Spleen (tissue), 11 donors: ENCODE measurements around the gene ZBTB7A. TPM values are rescaled to one million over a fixed set of nuclear protein-coding genes. Genes with fewer than 3 reads are reported as not detected.

Source experiments
- DNase-seq: peaks from one replicate; pipeline ENCODE4 v3.0.0-alpha.2; 2020
- H3K27ac ChIP-seq, 8 donors: fragments of 200-600 bp; sonication (generic) in 7 of 8; 1 replicate in 4 of 8; 2 replicates in 4 of 8; pipeline versions ENCODE4 v1.5.0 to v1.8.0; 2016 to 2021; ENCODE audit warnings: inconsistent platforms in 4 of 8, mild to moderate bottlenecking in 4 of 8, moderate library complexity in 1 of 8
- H3K27me3 ChIP-seq, 7 donors: fragments of 200-600 bp; sonication (generic) in 6 of 7; replicated peaks in 1 of 7; 1 replicate in 4 of 7; 2 replicates in 3 of 7; pipeline versions ENCODE4 v1.5.0 to v1.8.0; 2016 to 2021; ENCODE audit warnings: inconsistent platforms in 3 of 7, mild to moderate bottlenecking in 1 of 7
- H3K36me3 ChIP-seq, 6 donors: fragments of 200-600 bp; sonication (generic) in 5 of 6; 1 replicate in 4 of 6; 2 replicates in 2 of 6; pipeline versions ENCODE4 v1.5.0 to v1.8.0; 2016 to 2021; ENCODE audit warnings: inconsistent platforms in 2 of 6
- H3K4me1 ChIP-seq, 6 donors: fragments of 200-600 bp; sonication (generic) in 5 of 6; 1 replicate in 3 of 6; 2 replicates in 3 of 6; pipeline versions ENCODE4 v1.5.0 to v1.8.0; 2016 to 2021; ENCODE audit warnings: inconsistent platforms in 3 of 6
- H3K4me3 ChIP-seq, 8 donors: fragments of 200-600 bp; sonication (generic) in 7 of 8; 1 replicate in 4 of 8; 2 replicates in 4 of 8; pipeline versions ENCODE4 v1.5.0 to v1.8.0; 2016 to 2021; ENCODE audit warnings: inconsistent platforms in 4 of 8, mild to moderate bottlenecking in 4 of 8, moderate library complexity in 2 of 8
- H3K9me3 ChIP-seq, 8 donors: fragments of 200-600 bp; sonication (generic) in 7 of 8; 1 replicate in 4 of 8; 2 replicates in 4 of 8; pipeline versions ENCODE4 v1.5.0 to v1.8.0; 2016 to 2021; ENCODE audit warnings: inconsistent platforms in 4 of 8
- POLR2A ChIP-seq, 3 donors: fragments of 450-650 bp; IDR thresholded peaks; one replicate each; pipeline ENCODE4 v1.5.1; 2017; ENCODE audit warnings: antibody characterized with exemption in 3 of 3, mild to moderate bottlenecking in 1 of 3
- POLR2AphosphoS5 ChIP-seq, 3 donors: sonication (generic); formaldehyde crosslinking; IDR thresholded peaks; one replicate each; pipeline ENCODE4 v1.5.1; 2017; ENCODE audit warnings: antibody characterized with exemption in 3 of 3
- WGBS, 5 donors: extraction: QIAGEN DNeasy Blood & Tissue Kit in 3 of 5; methylation state at CpG; one replicate each; pipeline versions ENCODE4 v1.1.5 to v1.1.7; 2013 to 2018; 5-methylcytosine and 5-hydroxymethylcytosine counted together
- intact Hi-C: fragments of 100-400 bp; cut with DNase I; formaldehyde crosslinking; loops from one replicate; pipeline ENCODE4 v1.15.0; 2023; ENCODE audit warnings: low total_unique reads
- polyA plus RNA-seq, 3 donors: library from polyadenylated mRNA; stranded (reverse); fragments of 200-250 nt; gene quantifications; one replicate each; pipeline ENCODE4 v1.2.1, GENCODE V29; 2013
- total RNA-seq, 7 donors: library from RNA; depleted of rRNA in 3 of 7; stranded (reverse); fragments of >200 nt in 3 of 7; fragmentation: NEBNext Ultra II Directional in 4 of 7; extraction: Animal tissue kit (Norgen Biotek cat#: 25700) in 4 of 7; gene quantifications; one replicate each; pipeline versions ENCODE4 v1.1.0 to v1.2.1, GENCODE V29; 2016 to 2021
- TF ChIP-seq, protein P1 (sequence below), 11 experiments: fragments of 200-600 bp in 7 of 11; fragments of 450-650 bp in 4 of 11; sonication (generic) in 4 of 11; IDR thresholded peaks in 8 of 11; conservative IDR thresholded peaks in 3 of 11; 1 replicate in 7 of 11; 2 replicates in 4 of 11; pipeline versions ENCODE4 v1.4.0 to v1.8.0; 2016 to 2021; ENCODE audit warnings: antibody characterized with exemption in 11 of 11, inconsistent platforms in 4 of 11, mild to moderate bottlenecking in 1 of 11
- donor health status: healthy with polysubstance abuse.
- donor health status: DM: no; HTN: no; CAD: no; lungs with moderate emphysema.
- donor health status: DM: no; HTN: no; CAD: no.
- donor health status: Bipolar disorder and iron deficiency.
- donor health status: healthy.
- donor health status: DM: no; HTN: no; CAD: no.
- donor health status: DM: yes; HTN: yes; CAD: no.

The ZBTB7A gene
- total and polyA plus RNA-seq, 10 donors: 4.0 to 68.1 (median 50.8) TPM

GRCh38 chr19:4059891-4060620 is 6.6 kb downstream of the ZBTB7A start:
- 39 to 65% (median 54%) methylated on average over 21 to 42 of the region's 42 CpGs for WGBS, 5 donors
- peak overlapping the region; percentile 80 to 99 (median 98) for H3K27ac ChIP-seq
- H3K27me3 ChIP-seq: no peaks in the 10 kb centered on the region
- peaks cover 0 to 48% (median 5%) of the 10 kb centered on the region in 6 donors for H3K36me3 ChIP-seq
- H3K9me3 ChIP-seq: no peaks in the 10 kb centered on the region
- TF ChIP-seq, protein P1, sequence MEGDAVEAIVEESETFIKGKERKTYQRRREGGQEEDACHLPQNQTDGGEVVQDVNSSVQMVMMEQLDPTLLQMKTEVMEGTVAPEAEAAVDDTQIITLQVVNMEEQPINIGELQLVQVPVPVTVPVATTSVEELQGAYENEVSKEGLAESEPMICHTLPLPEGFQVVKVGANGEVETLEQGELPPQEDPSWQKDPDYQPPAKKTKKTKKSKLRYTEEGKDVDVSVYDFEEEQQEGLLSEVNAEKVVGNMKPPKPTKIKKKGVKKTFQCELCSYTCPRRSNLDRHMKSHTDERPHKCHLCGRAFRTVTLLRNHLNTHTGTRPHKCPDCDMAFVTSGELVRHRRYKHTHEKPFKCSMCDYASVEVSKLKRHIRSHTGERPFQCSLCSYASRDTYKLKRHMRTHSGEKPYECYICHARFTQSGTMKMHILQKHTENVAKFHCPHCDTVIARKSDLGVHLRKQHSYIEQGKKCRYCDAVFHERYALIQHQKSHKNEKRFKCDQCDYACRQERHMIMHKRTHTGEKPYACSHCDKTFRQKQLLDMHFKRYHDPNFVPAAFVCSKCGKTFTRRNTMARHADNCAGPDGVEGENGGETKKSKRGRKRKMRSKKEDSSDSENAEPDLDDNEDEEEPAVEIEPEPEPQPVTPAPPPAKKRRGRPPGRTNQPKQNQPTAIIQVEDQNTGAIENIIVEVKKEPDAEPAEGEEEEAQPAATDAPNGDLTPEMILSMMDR (IDR thresholded peaks at IDR 0.05 in 8 of 11, conservative IDR thresholded peaks at IDR 0.05 in 3 of 11): no peak
- peak in 2 of 3 donors; percentile 46 to 79 for TF ChIP-seq POLR2AphosphoS5 (IDR thresholded peaks at IDR 0.05)
- peak overlapping the region; percentile 5 to 99 (median 28) for H3K4me3 ChIP-seq
- peaks cover 54 to 99% (median 85%) of the 10 kb centered on the region in 6 donors for H3K4me1 ChIP-seq
- peak; percentile 93 for DNase-seq
- intact Hi-C loops: loop anchor here (10.0 kb wide), 2 partner anchors 55 kb away; partner anchors contain the start of gene PIAS4

DNA sequence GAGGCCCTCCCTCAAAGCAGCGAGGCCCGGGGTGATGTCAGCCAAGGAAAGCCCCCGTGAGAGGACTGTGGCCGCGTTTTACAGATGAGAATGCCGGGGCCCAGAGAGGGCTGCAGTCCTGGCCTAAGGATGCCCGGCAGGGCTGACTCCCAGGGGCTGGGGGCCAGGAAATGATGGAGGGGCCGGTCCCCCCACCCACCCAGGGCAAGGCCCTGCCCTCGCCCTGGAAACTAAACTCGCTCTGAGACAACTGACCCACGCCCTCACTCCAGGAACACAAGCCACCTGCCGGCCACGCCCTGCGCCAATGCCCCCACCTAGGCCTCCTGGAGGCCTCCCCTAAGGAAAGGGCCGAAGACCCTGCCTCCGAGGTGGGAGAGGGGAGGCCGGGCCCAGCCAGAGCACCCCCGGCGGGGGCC is 7.2 kb downstream of the ZBTB7A start:
- peaks cover 0 to 54% (median 11%) of the 10 kb centered on the region in 6 donors for H3K36me3 ChIP-seq
- H3K27me3 ChIP-seq: no peaks in the 10 kb centered on the region
- peaks cover 54 to 100% (median 87%) of the 10 kb centered on the region in 6 donors for H3K4me1 ChIP-seq
- intact Hi-C loops: no loop called here
- peak overlapping the region; percentile 80 to 99 (median 98) for H3K27ac ChIP-seq
- TF ChIP-seq POLR2A (IDR thresholded peaks at IDR 0.05) (no peak), POLR2AphosphoS5 (IDR thresholded peaks at IDR 0.05) (no peak)
- TF ChIP-seq, protein P1 (IDR thresholded peaks at IDR 0.05 in 8 of 11, conservative IDR thresholded peaks at IDR 0.05 in 3 of 11): no peak
- H3K4me3 ChIP-seq: peak overlapping the region in 6 of 8 donors; percentile 5 to 99 (median 63)
- WGBS, 5 donors: 24 to 69% (median 50%) methylated on average over 8 to 19 of the region's 19 CpGs
- H3K9me3 ChIP-seq: no peaks in the 10 kb centered on the region
- DNase-seq: no peak

DNA sequence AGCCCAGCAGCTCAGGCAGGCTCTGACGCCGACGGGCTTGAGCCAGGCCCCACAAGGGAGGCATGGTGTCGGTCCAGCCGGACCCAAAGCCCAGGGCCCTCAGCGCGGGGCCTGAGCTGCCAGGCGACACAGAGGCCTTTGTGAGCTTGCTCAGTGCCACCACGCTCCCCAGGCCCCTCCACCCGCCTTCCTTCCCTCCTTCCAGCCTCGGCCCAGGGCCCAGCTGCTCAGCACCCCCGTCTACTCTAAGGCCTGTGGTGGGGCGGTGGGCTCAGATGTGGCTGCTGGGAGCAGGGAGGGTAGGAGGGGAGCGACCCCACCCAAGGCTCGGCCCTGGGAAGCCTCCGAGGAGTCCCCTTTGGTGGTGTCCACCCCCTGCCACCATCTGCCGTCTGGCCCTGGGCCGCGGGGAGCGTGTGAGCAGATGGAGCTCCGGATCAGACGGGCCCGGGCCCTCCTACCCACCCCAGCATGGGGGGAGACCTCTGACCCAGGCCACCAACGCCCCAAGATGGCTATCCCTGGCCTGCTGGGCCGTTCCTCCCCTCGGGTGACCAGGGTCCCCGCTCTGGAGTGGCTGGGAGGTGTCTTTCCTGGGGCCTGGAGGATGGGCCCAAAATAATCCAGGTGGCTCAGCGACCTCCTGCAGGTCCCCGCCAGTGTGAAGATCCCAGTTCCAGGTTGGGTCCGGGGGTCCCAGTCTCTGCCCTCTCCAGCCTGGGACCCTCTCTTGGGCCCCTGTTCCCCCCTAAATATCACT is 7.8 kb downstream of the ZBTB7A start:
- peak overlapping the region; percentile 80 to 99 (median 98) for H3K27ac ChIP-seq
- peaks cover 3 to 59% (median 17%) of the 10 kb centered on the region in 6 donors for H3K36me3 ChIP-seq
- TF ChIP-seq POLR2AphosphoS5 (IDR thresholded peaks at IDR 0.05) (peak in 2 of 3 donors; percentile 5 to 9), POLR2A (IDR thresholded peaks at IDR 0.05) (no peak)
- TF ChIP-seq, protein P1 (IDR thresholded peaks at IDR 0.05 in 8 of 11, conservative IDR thresholded peaks at IDR 0.05 in 3 of 11): peak in 1 of 11 experiments; percentile 8
- no peaks in the 10 kb centered on the region for H3K9me3 ChIP-seq
- H3K4me3 ChIP-seq: peak overlapping the region in 5 of 8 donors; percentile 2 to 99 (median 3)
- peak; percentile 82 for DNase-seq
- intact Hi-C loops: no loop called here
- 44 to 72% (median 59%) methylated on average over 10 to 30 of the region's 30 CpGs for WGBS, 5 donors
- H3K27me3 ChIP-seq: no peaks in the 10 kb centered on the region
- peaks cover 55 to 100% (median 88%) of the 10 kb centered on the region in 6 donors for H3K4me1 ChIP-seq
